H9 (cell line): ENCODE data around the gene CFAP65. TPM values are rescaled to one million over a fixed set of nuclear protein-coding genes. Genes with fewer than 3 reads are reported as not detected.

ENCODE experiments used
- DNase-seq: peaks from one replicate; pipeline ENCODE4 v3.0.0-alpha.2; 2017
- H2AFZ ChIP-seq: one replicate; pipeline ENCODE4 v1.6.1; 2013; ENCODE audit warnings: mild to moderate bottlenecking, low read length, control low read depth, moderate library complexity
- H2AK5ac ChIP-seq: 2 replicates; pipeline ENCODE4 v1.6.1; 2013; ENCODE audit warnings: low read length, control low read depth, mixed read lengths; ENCODE audit not compliant: insufficient read length
- H2BK120ac ChIP-seq: one replicate; pipeline ENCODE4 v1.6.1; 2013; ENCODE audit warnings: low read depth, mild to moderate bottlenecking, low read length, control low read depth, inconsistent platforms; ENCODE audit not compliant: poor library complexity, severe bottlenecking
- H2BK12ac ChIP-seq: 2 replicates; pipeline ENCODE4 v1.6.1; 2013; ENCODE audit warnings: low read length, control low read depth, mixed read lengths, low read depth; ENCODE audit not compliant: insufficient read length
- H2BK15ac ChIP-seq: 2 replicates; pipeline ENCODE4 v1.6.1; 2013; ENCODE audit warnings: low read depth, low read length, control low read depth
- H2BK20ac ChIP-seq: one replicate; pipeline ENCODE4 v1.6.1; 2013; ENCODE audit warnings: low read depth, mild to moderate bottlenecking, low read length, control low read depth, inconsistent platforms; ENCODE audit not compliant: poor library complexity, severe bottlenecking
- H2BK5ac ChIP-seq: 2 replicates; pipeline ENCODE4 v1.6.1; 2013; ENCODE audit warnings: low read length, control low read depth, mixed read lengths; ENCODE audit not compliant: insufficient read length
- H3K14ac ChIP-seq: 2 replicates; pipeline ENCODE4 v1.6.1; 2013; ENCODE audit warnings: low read length, control low read depth; ENCODE audit not compliant: insufficient read depth
- H3K18ac ChIP-seq: 2 replicates; pipeline ENCODE4 v1.6.1; 2013; ENCODE audit warnings: low read depth, mild to moderate bottlenecking, mixed read lengths, low read length, control low read depth; ENCODE audit not compliant: insufficient read length
- H3K23ac ChIP-seq: 2 replicates; pipeline ENCODE4 v1.6.1; 2013; ENCODE audit warnings: low read length, control low read depth, mixed read lengths, low read depth; ENCODE audit not compliant: insufficient read length
- H3K23me2 ChIP-seq: 2 replicates; pipeline ENCODE4 v1.6.1; 2013; ENCODE audit warnings: low read depth, mild to moderate bottlenecking, mixed read lengths, low read length, control low read depth; ENCODE audit not compliant: insufficient read length, poor library complexity, severe bottlenecking
- H3K27ac ChIP-seq: 2 replicates; pipeline ENCODE4 v1.5.1; 2013; ENCODE audit warnings: low read length, control low read depth, mixed read lengths, low read depth; ENCODE audit not compliant: insufficient read length
- H3K27me3 ChIP-seq: 2 replicates; pipeline ENCODE4 v1.6.1; 2013; ENCODE audit warnings: low read length, control low read depth, inconsistent platforms; ENCODE audit not compliant: insufficient read depth
- H3K4ac ChIP-seq: 2 replicates; pipeline ENCODE4 v1.6.1; 2013; ENCODE audit warnings: low read depth, mild to moderate bottlenecking, control low read depth, inconsistent platforms, low read length, moderate library complexity
- H3K4me1 ChIP-seq: 2 replicates; pipeline ENCODE4 v1.6.1; 2013; ENCODE audit warnings: low read length, control low read depth, inconsistent platforms; ENCODE audit not compliant: insufficient read depth
- H3K4me2 ChIP-seq: 2 replicates; pipeline ENCODE4 v1.6.1; 2013; ENCODE audit warnings: low read length, control low read depth, mixed read lengths; ENCODE audit not compliant: insufficient read length, insufficient read depth
- H3K56ac ChIP-seq: 2 replicates; pipeline ENCODE4 v1.6.1; 2013; ENCODE audit warnings: low read depth, mild to moderate bottlenecking, mixed read lengths, low read length, control low read depth; ENCODE audit not compliant: insufficient read length
- H3K79me1 ChIP-seq: 2 replicates; pipeline ENCODE4 v1.6.1; 2013; ENCODE audit warnings: low read depth, mild to moderate bottlenecking, moderate library complexity, low read length, control low read depth, inconsistent platforms; ENCODE audit not compliant: insufficient read depth, poor library complexity, severe bottlenecking
- H3K79me2 ChIP-seq: 2 replicates; pipeline ENCODE4 v1.6.1; 2013; ENCODE audit warnings: low read length, control low read depth, inconsistent platforms; ENCODE audit not compliant: insufficient read depth
- H3K9ac ChIP-seq: 2 replicates; pipeline ENCODE4 v1.6.1; 2013; ENCODE audit warnings: low read length, control low read depth, mixed read lengths; ENCODE audit not compliant: insufficient read length; ENCODE audit errors: extremely low read depth
- H3K9me3 ChIP-seq: one replicate; pipeline ENCODE4 v1.6.1; 2013; ENCODE audit warnings: low read depth, low read length, inconsistent platforms; ENCODE audit not compliant: control insufficient read depth
- H3T11ph ChIP-seq: one replicate; pipeline ENCODE4 v1.6.1; 2013; ENCODE audit warnings: mild to moderate bottlenecking, low read length, control low read depth, inconsistent platforms
- H4K20me1 ChIP-seq: one replicate; pipeline ENCODE4 v1.6.1; 2013; ENCODE audit not compliant: control insufficient read depth, insufficient read length, insufficient read depth
- H4K5ac ChIP-seq: 2 replicates; pipeline ENCODE4 v1.6.1; 2013; ENCODE audit warnings: low read depth, mild to moderate bottlenecking, mixed read lengths, low read length, control low read depth; ENCODE audit not compliant: insufficient read length
- H4K8ac ChIP-seq: replicated peaks from 2 replicates; pipeline ENCODE4 v1.6.1; 2013; ENCODE audit warnings: low read length, control low read depth, mixed read lengths, low read depth; ENCODE audit not compliant: insufficient read length
- H4K91ac ChIP-seq: 2 replicates; pipeline ENCODE4 v1.6.1; 2013; ENCODE audit warnings: low read depth, mild to moderate bottlenecking, moderate library complexity, mixed read lengths, low read length, control low read depth; ENCODE audit not compliant: insufficient read length
- H3K27ac Mint-ChIP-seq, 3 experiments: 2 replicates in 2 of 3; 3 replicates in 1 of 3; pipeline ENCODE4 v1.8.0; 2020 to 2021; ENCODE audit warnings: mixed read lengths in 3 of 3, mild to moderate bottlenecking in 1 of 3, moderate library complexity in 1 of 3
- H3K27me3 Mint-ChIP-seq: 2 replicates; pipeline ENCODE4 v1.8.0; 2021; ENCODE audit warnings: low read depth, mild to moderate bottlenecking, moderate library complexity, mixed read lengths
- H3K36me3 Mint-ChIP-seq, 3 experiments: 2 replicates in 2 of 3; 3 replicates in 1 of 3; pipeline ENCODE4 v1.8.0; 2020 to 2021; ENCODE audit warnings: low read depth in 3 of 3, mixed read lengths in 3 of 3; ENCODE audit not compliant: insufficient read depth in 1 of 3
- H3K4me1 Mint-ChIP-seq, 2 experiments: 2 replicates each; pipeline ENCODE4 v1.8.0; 2020; ENCODE audit warnings: mixed read lengths in 2 of 2
- H3K4me3 Mint-ChIP-seq, 2 experiments: 2 replicates in 1 of 2; 3 replicates in 1 of 2; pipeline ENCODE4 v1.8.0; 2020 to 2021; ENCODE audit warnings: mild to moderate bottlenecking in 2 of 2, mixed read lengths in 2 of 2, moderate library complexity in 1 of 2
- H3K9me3 Mint-ChIP-seq, 2 experiments: 2 replicates in 1 of 2; 3 replicates in 1 of 2; pipeline ENCODE4 v1.8.0; 2020; ENCODE audit warnings: mild to moderate bottlenecking in 2 of 2, mixed read lengths in 2 of 2, moderate library complexity in 1 of 2
- WGBS: extraction: QIAGEN DNeasy Blood & Tissue Kit; methylation state at CpG from one replicate; pipeline ENCODE4 v1.1.7; 2013; ENCODE audit warnings: missing lambda C conversion rate, low lambda C conversion rate, mixed read lengths; ENCODE audit not compliant: insufficient read length; ENCODE audit errors: extremely low coverage; 5-methylcytosine and 5-hydroxymethylcytosine counted together
- total RNA-seq: library from RNA; stranded (reverse); gene quantifications from 2 replicates; pipeline ENCODE4 v1.2.1, GENCODE V29; 2021
- TF ChIP-seq, protein P1 (sequence below): fragments of 200-600 bp; sonication (generic); conservative IDR thresholded peaks from 3 replicates; pipeline ENCODE4 v1.8.0; 2021; ENCODE audit warnings: antibody characterized with exemption, mild to moderate bottlenecking

CFAP65 gene
- total RNA-seq, 1 experiment from 2014 or later, result 0.20 TPM

DNA sequence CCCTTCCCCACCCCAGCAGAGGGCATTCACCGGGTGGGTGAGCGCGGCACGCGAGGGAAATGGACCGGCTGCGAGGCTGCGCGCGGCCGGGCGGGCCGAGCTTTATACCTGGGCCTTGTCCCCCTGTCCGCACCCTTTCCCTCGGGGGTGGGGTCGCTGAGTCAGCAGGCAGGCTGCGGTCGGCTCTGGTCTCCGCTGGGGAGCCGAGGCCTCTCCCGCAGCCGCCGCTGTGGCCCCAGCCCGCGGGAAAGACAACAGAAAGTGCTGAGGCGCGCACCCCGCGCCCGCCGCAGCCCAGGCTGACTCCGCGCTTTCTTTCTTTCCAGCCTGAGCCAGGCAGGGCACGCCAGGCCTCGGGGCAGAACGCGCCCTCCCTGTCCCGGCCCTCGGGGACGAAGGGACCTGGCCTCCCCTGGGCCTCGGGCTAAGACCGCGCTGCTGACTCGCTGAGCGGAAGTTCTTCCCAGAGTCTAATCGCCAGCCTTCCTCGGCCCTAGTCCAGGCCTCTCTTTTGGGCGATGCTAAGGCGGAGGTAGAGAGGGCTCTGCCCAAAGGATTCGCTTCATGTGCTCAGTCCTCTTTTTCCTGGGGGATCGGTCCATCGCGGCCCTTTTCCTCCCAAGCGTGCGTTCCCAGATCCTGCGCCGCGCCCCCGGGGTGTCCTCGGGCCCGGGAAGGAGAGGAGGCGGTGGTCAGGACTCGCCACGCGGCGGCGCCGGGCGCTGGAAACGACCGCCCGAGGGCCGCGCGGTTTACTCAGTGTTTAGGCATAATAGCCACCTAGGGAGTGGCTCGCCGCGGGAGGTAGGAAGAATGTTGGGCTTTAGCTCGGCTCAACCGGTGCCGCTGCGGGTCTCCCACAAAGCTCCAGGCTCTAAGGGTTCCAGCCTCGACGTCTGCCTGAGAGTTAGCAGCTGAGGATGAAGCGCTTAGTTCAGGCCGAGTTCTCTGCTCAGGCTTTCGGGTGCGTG lies 47.7 kb downstream of the CFAP65 start, which contains the start of gene CRYBA2:
CRYBA2 (minus strand) TSS at position 78 of the 971 bp plus-strand sequence. CDS start 246 bp downstream, outside the sequence.
- Histone ChIP-seq H3K9me3 (no peaks in the 10 kb centered on the region), H2BK120ac (no peak within 1 kb of the TSS), H3K14ac (no peak within 1 kb of the TSS), H3K23ac (no peak within 1 kb of the TSS), H3K79me2 (no peaks in the 10 kb centered on the region), H3K4me2 (no peak within 1 kb of the TSS), H3K27me3 (peaks cover 98% of the 10 kb centered on the region), H3K4ac (no peak within 1 kb of the TSS), H4K5ac (no peak within 1 kb of the TSS), H2BK5ac (no peak within 1 kb of the TSS), H3K79me1 (no peaks in the 10 kb centered on the region), H3K23me2 (no peaks in the 10 kb centered on the region), H4K91ac (no peak within 1 kb of the TSS), H3K4me1 (peaks cover 2% of the 10 kb centered on the region; the same call in 1 of the 2 replicates), H4K8ac (no peak within 1 kb of the TSS), H3T11ph (no peak within 1 kb of the TSS), H2BK20ac (no peak within 1 kb of the TSS), H2AFZ (no peak within 1 kb of the TSS), H3K27ac (no peak within 1 kb of the TSS), H3K56ac (no peak within 1 kb of the TSS), H3K18ac (no peak within 1 kb of the TSS), H2AK5ac (no peak within 1 kb of the TSS), H3K9ac (no peak within 1 kb of the TSS), H2BK12ac (no peak within 1 kb of the TSS), H4K20me1 (no peaks in the 10 kb centered on the region), H2BK15ac (no peak within 1 kb of the TSS)
- Mint-ChIP-seq H3K27ac (no peak within 1 kb of the TSS), H3K4me1 (peaks cover 12 to 26% of the 10 kb centered on the region in 2 experiments), H3K27me3 (peaks cover 99% of the 10 kb centered on the region), H3K36me3 (no peaks in the 10 kb centered on the region; a peak in 1 of 7 replicates), H3K9me3 (peaks cover 2 to 10% of the 10 kb centered on the region in 2 experiments; a peak in 4 of 5 replicates), H3K4me3 (peak within 1 kb of the TSS in 1 of 2 experiments; percentile 42; a peak in 1 of 5 replicates)
- peak; percentile 47 for DNase-seq
- TF ChIP-seq, protein P1, sequence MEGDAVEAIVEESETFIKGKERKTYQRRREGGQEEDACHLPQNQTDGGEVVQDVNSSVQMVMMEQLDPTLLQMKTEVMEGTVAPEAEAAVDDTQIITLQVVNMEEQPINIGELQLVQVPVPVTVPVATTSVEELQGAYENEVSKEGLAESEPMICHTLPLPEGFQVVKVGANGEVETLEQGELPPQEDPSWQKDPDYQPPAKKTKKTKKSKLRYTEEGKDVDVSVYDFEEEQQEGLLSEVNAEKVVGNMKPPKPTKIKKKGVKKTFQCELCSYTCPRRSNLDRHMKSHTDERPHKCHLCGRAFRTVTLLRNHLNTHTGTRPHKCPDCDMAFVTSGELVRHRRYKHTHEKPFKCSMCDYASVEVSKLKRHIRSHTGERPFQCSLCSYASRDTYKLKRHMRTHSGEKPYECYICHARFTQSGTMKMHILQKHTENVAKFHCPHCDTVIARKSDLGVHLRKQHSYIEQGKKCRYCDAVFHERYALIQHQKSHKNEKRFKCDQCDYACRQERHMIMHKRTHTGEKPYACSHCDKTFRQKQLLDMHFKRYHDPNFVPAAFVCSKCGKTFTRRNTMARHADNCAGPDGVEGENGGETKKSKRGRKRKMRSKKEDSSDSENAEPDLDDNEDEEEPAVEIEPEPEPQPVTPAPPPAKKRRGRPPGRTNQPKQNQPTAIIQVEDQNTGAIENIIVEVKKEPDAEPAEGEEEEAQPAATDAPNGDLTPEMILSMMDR, result peak; percentile 30; the same call in 2 of the 3 replicates
- WGBS, result no CpG with 5 or more reads among the region's 88 CpGs
